Skeletal muscle cell (primary cell): ENCODE measurements around the gene BFSP1.

ENCODE experiments used
- DNase-seq: peaks from one replicate; pipeline ENCODE4 v3.0.0-alpha.2; 2010; ENCODE audit warnings: low read depth
- H3K4me3 ChIP-seq: 2 replicates; pipeline ENCODE4 v1.5.1; 2011; ENCODE audit warnings: low read depth, mild to moderate bottlenecking, control low read depth, low read length, moderate library complexity

The BFSP1 gene

DNA sequence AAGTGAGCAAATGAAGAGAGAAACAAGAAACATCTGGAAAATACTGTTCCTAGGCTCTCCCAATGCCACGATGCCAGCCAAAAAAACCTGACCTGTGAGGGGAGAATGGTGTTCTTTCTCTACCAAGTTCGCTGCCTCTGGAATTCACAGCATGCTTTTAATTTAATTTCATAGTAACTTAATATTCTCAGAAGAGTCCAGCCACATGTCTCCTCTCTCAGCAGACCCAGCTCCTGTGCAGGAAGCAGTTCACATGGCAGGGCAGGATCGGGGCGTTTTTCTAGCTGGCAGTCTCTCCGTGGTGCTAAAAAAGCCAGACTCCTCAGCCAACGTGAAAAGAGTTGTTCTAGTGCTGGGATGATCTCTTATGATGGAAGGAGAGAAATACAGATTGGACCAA, 57.5 kb downstream of the BFSP1 start:
- DNase-seq: no peak
- H3K4me3 ChIP-seq: no peak overlapping the region

DNA sequence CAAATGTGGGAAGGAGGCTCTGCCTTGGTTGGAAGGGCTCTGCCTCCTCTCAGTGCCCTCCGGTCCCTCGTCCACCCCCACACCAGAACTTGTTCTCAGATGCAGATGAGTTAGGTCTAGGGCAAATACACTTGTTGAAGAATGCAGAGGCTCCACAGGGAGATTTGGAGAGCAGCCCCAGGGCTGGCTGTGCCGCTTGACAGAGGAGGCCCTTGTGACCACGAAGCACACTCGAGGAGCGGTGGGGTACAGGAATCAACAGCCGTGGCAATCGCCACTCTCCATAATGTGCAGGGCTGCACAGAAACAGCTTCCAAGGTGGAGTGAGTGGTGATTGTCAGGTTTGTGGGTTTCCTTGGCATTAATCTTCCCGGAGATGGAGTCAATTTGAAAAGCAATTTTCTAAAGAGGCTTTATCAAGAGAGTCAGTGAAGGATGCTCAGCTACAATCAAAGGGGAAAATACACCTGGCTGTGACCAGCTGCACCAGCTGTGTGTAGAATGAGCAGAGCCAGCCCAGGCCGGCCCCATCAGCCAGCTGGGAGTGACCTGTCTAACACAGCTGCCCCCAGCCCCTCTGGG, 59.5 kb downstream of the BFSP1 start:
- no peak for DNase-seq

DNA sequence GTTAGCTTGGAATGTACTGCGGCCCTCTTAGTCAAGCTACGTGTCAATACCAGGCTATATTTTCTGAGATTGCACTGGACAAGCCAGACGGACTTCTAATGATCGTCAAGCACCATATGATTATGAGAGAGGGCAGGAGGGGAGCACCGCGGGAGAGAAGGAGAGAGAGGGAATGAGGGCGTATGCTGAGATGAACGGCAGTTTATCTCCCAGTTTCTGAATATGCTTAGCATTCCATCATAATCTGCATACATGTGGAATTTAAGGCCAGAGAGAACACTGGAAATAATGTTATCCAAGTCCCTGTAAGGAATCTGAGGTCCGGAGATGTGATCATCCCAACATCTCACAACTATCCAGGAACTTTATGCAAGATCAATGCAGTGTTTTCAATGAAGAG, 60.2 kb downstream of the BFSP1 start:
- DNase-seq: no peak
- no peak overlapping the region for H3K4me3 ChIP-seq

More for the DNA sequence above, 59.5 kb downstream of the BFSP1 start:
- H3K4me3 ChIP-seq: no peak overlapping the region

DNA sequence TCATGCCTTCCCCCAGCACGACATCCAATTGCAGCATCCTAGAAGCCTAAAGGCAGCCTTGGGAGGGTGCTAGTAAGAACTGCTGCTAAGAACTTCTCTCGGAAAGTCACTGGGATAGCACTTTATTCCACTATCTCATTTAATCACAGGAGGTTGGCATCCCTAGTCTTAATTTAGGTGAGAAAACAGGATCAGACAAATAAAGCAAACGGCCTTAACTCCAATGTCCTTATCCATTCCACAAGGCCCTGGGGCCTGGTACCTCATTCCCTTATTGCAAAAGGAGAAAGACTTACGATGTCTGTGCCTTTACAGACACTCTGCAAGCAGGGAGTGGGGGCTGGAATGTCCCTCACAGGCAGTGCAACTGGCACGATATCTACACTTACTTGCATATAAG, 60.7 kb downstream of the BFSP1 start:
- no peak for DNase-seq
- H3K4me3 ChIP-seq: no peak overlapping the region

DNA sequence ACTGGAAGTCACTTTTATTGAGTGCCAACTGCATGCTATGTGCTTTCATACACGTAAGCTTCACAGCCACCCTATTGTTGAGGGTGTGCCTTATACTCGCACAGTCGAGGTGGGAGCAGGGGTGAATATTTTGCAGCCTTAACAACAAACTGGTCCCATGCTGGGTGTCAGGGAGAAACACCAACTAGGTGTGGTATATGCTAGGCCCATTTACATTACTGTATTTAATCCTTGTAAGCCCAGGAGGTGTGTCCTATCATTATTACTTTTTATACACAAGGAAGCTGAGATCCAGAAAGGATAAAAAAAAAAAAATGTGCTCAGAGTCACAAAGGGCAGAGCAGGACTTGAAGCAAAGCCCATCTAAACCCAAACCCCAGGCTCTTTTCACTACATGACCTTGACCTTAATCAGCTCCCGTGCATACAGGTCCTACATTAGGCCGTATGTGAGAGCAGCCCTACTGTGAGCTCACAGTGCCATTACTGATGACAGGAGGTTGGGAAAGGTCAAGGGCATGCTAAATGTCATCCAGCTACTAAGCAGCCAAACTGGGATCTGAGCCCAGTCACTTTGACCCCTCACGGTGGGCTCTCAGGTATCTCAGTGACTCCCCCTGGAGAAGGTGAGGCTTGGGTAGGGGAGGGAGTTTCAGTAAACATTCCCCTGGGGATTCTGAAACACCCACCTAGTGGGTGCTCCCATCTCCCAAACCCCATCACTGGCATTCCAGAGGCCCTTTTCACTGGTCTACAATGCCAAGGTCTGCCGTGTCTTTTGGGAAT, 61.7 kb downstream of the BFSP1 start:
- H3K4me3 ChIP-seq: no peak overlapping the region
- DNase-seq: no peak

DNA sequence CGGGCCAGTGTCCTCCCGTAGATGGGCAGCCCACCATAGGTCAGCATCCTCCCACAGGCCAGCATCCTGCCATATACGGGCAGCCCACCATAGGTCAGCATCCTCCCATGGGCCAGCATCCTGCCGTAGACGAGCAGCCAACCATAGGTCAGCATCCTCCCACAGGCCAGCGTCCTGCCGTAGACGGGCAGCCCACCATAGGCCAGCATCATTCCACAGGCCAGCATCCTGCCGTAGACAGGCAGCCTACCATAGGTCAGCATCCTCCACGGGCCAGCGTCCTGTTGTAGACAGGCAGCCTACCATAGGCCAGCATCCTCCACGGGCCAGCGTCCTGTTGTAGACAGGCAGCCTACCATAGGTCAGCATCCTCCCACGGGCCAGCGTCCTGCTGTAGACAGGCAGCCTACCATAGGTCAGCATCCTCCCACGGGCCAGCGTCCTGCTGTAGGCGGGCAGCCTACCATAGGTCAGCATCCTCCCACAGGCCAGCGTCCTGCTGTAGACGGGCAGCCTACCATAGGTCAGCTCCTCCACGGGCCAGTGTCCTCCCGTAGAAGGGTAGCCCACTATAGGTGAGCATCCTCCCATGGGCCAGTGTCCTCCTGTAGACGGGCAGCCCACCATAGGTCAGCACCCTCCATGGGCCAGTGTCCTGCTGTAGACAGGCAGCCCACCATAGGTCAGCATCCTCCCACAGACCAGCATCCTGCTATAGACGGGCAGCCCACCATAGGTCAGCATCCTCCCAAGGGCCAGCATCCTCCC, 62.9 kb downstream of the BFSP1 start:
- H3K4me3 ChIP-seq: no peak overlapping the region
- DNase-seq: no peak

DNA sequence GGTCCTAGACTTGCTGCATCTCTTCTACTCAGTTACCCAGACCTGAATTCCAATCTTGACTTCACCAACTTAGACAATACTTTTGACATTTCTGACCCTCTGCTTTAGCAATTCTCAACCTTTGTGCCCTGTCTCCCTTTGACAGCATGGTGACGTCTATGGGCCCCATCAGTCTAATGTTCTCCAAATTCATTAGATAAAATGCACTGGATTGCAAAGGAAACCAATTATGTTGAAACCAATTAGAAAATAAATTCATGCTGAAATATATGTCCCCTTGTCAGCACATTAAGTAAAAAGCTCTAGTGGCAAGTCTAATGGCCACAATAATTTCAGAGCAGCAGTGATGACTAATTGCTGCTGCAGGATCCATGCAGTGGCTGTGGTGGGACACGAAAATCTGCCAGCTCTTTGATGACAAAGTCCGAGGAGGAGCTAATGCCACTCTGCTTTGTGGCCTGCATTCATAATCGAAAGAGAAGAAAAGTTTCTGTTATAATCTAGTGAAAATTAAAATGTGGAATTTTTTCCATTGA, 64.0 kb downstream of the BFSP1 start:
- H3K4me3 ChIP-seq: no peak overlapping the region
- DNase-seq: no peak

- H3K4me3 ChIP-seq: no peak overlapping the region
- DNase-seq: no peak
Observed at GRCh38 chr20:17466641-17467040, 64.5 kb downstream of the BFSP1 start.

- no peak overlapping the region for H3K4me3 ChIP-seq
- DNase-seq: no peak
Observed at GRCh38 chr20:17465236-17465635, 65.9 kb downstream of the BFSP1 start.

DNA sequence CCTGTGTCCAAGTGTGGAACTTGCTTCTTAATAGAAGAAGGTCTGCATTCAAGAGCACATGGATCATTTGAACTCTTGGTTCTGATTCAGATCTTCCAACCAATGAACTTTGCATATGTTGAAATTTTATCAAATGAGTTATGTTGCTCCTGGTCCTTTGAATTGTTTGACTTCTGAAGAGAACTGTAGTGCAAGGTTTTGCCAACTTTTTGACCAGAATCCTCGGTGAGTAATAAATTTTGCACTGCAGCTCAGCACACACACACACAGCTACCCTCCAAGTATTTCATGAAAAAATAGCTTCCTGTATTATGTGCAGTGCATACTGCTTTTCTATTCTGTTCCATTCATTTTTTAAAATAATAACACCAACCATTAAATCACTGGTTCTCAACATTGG, 67.5 kb downstream of the BFSP1 start:
- H3K4me3 ChIP-seq: no peak overlapping the region
- DNase-seq: no peak

- no peak overlapping the region for H3K4me3 ChIP-seq
- DNase-seq: no peak
Observed at GRCh38 chr20:17461941-17462340, 69.2 kb downstream of the BFSP1 start.

- DNase-seq: no peak
- H3K4me3 ChIP-seq: no peak overlapping the region
Observed at GRCh38 chr20:17460119-17460518, 71.1 kb downstream of the BFSP1 start.

DNA sequence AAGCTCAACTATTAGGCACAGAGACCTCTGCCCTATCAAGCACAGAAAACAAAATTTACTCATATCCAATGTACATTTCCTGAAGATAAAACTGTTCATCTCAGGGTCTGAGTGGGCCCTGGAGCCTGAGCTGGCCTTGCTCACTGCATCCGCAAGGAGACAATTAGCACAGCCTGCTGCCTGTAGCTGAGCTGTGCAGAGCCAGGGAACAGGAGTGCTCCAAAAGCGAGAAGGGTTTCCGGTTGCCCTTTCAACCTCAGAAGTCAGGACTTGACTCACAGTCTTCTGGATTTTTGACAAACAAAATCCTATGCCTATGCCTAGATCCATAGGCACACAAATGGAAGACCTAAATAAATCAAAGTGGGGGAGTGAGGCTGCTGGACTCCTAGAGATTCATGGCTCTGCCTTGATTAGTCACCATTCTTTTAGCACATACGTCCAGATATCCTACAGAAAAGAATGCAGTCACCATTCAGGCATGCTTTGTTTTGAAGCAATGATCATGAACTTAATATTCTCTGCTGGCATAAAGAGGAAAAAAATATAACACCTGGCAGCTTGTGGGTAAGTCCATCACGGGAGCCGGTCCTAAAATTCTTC, 73.5 kb downstream of the BFSP1 start:
- no peak for DNase-seq
- no peak overlapping the region for H3K4me3 ChIP-seq

DNA sequence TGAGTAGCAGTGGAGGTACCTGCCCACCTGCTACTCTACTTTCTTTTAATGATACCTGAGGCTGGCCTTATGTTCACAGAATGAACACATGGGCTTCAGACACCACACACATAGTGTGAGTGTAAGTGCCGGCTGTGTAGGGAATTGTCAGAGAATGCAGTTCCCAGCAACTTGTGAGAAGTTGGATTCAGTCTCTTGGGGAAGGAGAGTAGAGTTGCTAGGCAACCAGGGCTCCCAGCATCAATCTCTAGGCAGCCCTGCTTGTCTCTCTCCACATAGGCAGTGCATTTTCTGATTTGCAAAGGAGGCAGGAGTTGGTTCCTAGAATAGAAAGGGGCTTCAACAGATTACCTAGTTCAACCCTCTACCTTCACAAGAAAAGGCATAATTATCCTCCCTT, 74.1 kb downstream of the BFSP1 start:
- DNase-seq: no peak

GRCh38 chr20:17456279-17456678, 74.9 kb downstream of the BFSP1 start:
- no peak overlapping the region for H3K4me3 ChIP-seq
- peak; percentile 2 for DNase-seq

More for the DNA sequence above, 74.1 kb downstream of the BFSP1 start:
- no peak overlapping the region for H3K4me3 ChIP-seq

- H3K4me3 ChIP-seq: no peak overlapping the region
- no peak for DNase-seq
Observed at GRCh38 chr20:17453592-17453991, 77.6 kb downstream of the BFSP1 start.

- no peak for DNase-seq
- no peak overlapping the region for H3K4me3 ChIP-seq
Observed at GRCh38 chr20:17452441-17452840, 78.7 kb downstream of the BFSP1 start.

GRCh38 chr20:17449031-17449430, 82.1 kb downstream of the BFSP1 start:
- no peak overlapping the region for H3K4me3 ChIP-seq
- no peak for DNase-seq

DNA sequence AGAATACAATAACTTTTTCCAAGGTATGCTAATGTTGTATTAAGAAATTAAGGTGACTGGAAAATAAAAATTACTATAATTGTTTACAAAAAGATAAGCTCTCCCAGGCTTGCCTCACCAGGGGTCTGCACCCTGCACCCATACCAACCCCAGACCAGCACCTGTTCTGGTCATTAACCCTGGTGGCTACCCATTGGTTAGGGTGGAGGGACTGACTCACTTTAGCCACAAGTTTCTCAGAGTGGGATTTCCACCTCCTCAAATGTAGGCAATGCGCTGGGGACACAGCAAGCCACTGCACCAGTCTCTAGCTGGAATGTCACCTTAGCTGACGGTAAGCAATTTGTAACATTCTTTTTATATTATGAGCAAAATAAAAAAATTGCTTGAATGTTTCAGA, 83.1 kb downstream of the BFSP1 start:
- no peak overlapping the region for H3K4me3 ChIP-seq
- DNase-seq: no peak

GRCh38 chr20:17446171-17446570, 85.0 kb downstream of the BFSP1 start:
- H3K4me3 ChIP-seq: no peak overlapping the region
- DNase-seq: no peak
